ENCODE data around the gene GSDMA.

DNA sequence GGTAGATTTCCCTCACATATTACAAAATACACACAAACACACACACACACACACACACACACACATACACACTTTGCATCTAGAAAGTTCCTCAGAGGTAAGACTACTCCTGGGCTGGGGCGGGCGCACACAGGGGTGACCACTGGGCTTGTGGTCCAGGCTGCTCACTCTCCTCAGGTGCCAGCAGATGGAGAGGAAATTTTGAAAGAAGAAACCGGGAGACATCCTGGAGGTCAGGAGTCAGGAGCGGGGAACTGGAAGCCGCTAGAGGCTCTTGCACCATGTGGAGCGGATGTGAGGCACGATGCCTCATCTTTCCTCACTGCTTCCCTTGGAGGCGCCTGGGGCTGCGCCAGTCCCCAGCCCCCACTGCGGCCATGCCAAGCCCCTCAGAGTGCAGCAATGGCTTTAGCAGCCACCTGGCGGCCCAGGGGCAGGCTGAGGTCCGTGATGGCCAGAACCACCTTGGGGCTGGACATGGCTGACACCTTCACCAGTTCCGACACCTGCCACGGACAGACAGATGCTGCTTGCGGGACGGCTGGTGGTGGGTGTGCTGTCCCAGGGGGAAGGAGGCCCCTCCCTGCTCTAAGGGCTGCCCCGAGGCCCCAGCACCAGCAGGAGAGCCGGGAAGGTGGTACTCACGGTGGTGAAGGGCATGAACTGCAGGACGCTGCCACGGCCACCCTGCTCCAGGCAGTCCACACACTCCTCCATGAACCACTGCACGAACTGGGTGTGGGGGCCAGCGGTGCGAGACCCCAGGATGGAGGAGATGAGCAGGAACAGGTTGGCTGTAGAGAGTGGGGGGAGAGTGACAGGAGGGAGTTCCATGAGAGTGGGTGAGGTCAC, 56.6 kb downstream of the GSDMA start:
- no peak for TF ChIP-seq CTCF (IDR thresholded peaks at IDR 0.05)
- no peak for TF ChIP-seq POLR2A (IDR thresholded peaks at IDR 0.05)
